Skeletal muscle satellite cell (primary cell): Measurements from ENCODE around the gene HIVEP3.

Source experiments
- H3K27me3 ChIP-seq: 2 replicates; pipeline ENCODE4 v1.7.0; 2013; ENCODE audit warnings: low read length; ENCODE audit not compliant: control insufficient read depth, insufficient read depth
- H3K36me3 ChIP-seq: 2 replicates; pipeline ENCODE4 v1.7.0; 2013; ENCODE audit warnings: mild to moderate bottlenecking, control low read depth, low read length; ENCODE audit not compliant: insufficient read depth
- H3K4me1 ChIP-seq: 2 replicates; pipeline ENCODE4 v1.7.0; 2013; ENCODE audit warnings: low read length; ENCODE audit not compliant: control insufficient read depth, insufficient read depth
- H3K4me2 ChIP-seq: 2 replicates; pipeline ENCODE4 v1.7.0; 2013; ENCODE audit warnings: mild to moderate bottlenecking, low read length
- H3K4me3 ChIP-seq: 2 replicates; pipeline ENCODE4 v1.7.0; 2013; ENCODE audit warnings: low read length
- H3K9ac ChIP-seq: 2 replicates; pipeline ENCODE4 v1.7.0; 2013; ENCODE audit warnings: mild to moderate bottlenecking, low read depth, low read length, moderate library complexity
- H3K9me3 ChIP-seq: replicated peaks from 2 replicates; pipeline ENCODE4 v1.7.0; 2013; ENCODE audit warnings: mild to moderate bottlenecking, control low read depth, low read length

Gene HIVEP3

GRCh38 chr1:41526956-41527561, 391.7 kb downstream of the HIVEP3 start:
- H3K27me3 ChIP-seq = no peaks in the 10 kb centered on the region
- no peak overlapping the region for H3K4me3 ChIP-seq
- H3K36me3 ChIP-seq = no peaks in the 10 kb centered on the region
- no peaks in the 10 kb centered on the region for H3K9me3 ChIP-seq
- no peaks in the 10 kb centered on the region for H3K4me1 ChIP-seq
- no peak overlapping the region for H3K9ac ChIP-seq
- no peak overlapping the region for H3K4me2 ChIP-seq

DNA sequence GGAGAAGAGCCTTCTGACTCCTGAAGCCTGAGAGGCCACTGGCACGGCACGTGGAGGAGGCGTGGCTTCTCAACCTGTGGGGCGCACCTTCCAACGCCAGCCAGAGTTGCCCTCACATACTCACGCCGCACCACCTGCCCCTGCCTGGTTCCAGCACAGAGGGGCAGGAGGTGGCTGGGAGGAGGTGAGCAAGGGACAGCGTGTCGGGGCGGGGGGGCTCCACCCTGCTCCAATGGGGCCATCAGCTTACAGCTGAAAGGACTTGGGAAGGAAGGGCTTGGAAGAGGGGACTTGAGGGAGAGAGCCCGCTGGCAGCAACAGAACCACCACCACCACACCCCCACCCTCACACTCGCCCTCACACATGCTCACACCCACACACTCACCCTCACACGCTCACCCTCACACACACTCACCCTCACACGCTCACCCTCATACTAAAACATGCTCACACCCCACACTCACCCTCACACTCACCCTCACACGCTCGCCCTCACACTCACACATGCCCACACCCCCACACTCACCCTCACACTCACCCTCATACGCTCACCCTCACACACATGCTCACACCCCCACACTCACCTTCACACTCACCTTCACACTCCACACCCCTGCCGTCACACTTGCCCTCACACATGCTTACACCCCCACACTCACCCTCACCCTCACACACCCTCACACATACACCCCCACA, 392.7 kb downstream of the HIVEP3 start:
- Histone ChIP-seq H3K4me1 (no peaks in the 10 kb centered on the region), H3K9ac (no peak overlapping the region), H3K4me3 (no peak overlapping the region), H3K4me2 (no peak overlapping the region), H3K27me3 (no peaks in the 10 kb centered on the region), H3K9me3 (no peaks in the 10 kb centered on the region), H3K36me3 (no peaks in the 10 kb centered on the region)

DNA sequence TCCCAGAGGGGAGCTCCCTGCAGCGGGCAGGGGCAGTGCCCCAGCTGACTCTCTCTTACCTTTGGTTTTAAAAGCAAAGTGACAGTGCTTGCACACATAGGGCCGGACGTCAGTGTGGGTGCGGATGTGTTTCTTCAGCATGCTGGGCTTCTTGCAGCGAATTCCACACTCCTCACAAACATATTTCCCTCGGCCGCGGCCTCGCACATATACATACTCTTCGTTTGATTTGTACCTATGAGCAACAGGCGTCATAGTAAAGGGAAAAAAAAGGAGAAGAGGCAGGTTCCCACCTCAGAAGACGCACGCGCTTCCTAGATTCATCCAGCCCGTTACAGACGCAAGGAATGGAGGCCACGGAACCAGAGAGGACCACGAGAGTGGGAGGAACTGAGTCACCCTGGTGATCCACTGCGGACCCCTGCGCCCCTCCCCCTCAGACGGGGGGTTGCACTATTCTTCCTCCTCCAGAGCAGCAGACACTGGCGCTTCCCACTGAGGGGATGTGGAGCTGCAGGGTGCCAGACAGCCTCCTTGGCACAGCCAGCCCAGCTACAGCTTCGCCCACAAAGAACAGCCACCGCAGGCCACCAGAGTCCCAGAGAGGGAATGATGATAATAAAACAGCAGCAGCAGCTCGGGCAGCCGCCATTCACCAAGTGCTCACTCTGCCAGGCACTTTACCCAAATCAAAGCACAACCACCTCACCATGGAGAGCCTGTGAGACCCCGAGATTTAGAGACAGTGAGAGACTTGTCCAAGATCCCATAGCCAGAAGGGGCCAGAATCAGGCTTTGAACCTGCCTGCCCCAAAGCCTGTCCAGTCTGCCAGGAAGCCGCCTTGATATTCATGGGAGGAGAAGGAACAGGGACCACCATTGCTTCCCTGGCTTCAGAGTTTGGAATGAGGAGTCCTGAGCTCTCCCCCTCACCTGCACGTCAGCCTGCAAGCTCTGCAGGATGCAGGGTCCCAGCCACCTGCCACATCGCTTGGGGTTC, 393.7 kb downstream of the HIVEP3 start:
- Histone ChIP-seq H3K36me3 (no peaks in the 10 kb centered on the region), H3K9ac (no peak overlapping the region), H3K4me2 (no peak overlapping the region), H3K27me3 (no peaks in the 10 kb centered on the region), H3K9me3 (no peaks in the 10 kb centered on the region), H3K4me1 (no peaks in the 10 kb centered on the region), H3K4me3 (no peak overlapping the region)

GRCh38 chr1:41523949-41524675, 394.6 kb downstream of the HIVEP3 start:
- no peaks in the 10 kb centered on the region for H3K36me3 ChIP-seq
- H3K4me3 ChIP-seq = no peak overlapping the region
- H3K9ac ChIP-seq = no peak overlapping the region
- H3K9me3 ChIP-seq = no peaks in the 10 kb centered on the region
- H3K4me1 ChIP-seq = no peaks in the 10 kb centered on the region
- H3K4me2 ChIP-seq = no peak overlapping the region
- no peaks in the 10 kb centered on the region for H3K27me3 ChIP-seq

GRCh38 chr1:41523071-41523470, 395.7 kb downstream of the HIVEP3 start:
- Histone ChIP-seq H3K36me3 (no peaks in the 10 kb centered on the region), H3K4me3 (no peak overlapping the region), H3K9ac (no peak overlapping the region), H3K4me1 (no peaks in the 10 kb centered on the region), H3K27me3 (no peaks in the 10 kb centered on the region), H3K4me2 (no peak overlapping the region), H3K9me3 (no peaks in the 10 kb centered on the region)

GRCh38 chr1:41521766-41522165, 397.0 kb downstream of the HIVEP3 start:
- Histone ChIP-seq H3K4me2 (no peak overlapping the region), H3K4me3 (no peak overlapping the region), H3K9ac (no peak overlapping the region), H3K4me1 (peaks cover under 1% of the 10 kb centered on the region), H3K36me3 (no peaks in the 10 kb centered on the region), H3K27me3 (no peaks in the 10 kb centered on the region), H3K9me3 (no peaks in the 10 kb centered on the region)

- Histone ChIP-seq H3K36me3 (no peaks in the 10 kb centered on the region), H3K4me2 (no peak overlapping the region), H3K4me1 (peaks cover 6% of the 10 kb centered on the region), H3K9ac (no peak overlapping the region), H3K27me3 (no peaks in the 10 kb centered on the region), H3K9me3 (no peaks in the 10 kb centered on the region), H3K4me3 (no peak overlapping the region)
Observed at GRCh38 chr1:41520951-41521752, 397.6 kb downstream of the HIVEP3 start.

GRCh38 chr1:41519667-41520066, 399.1 kb downstream of the HIVEP3 start:
- no peak overlapping the region for H3K4me2 ChIP-seq
- H3K4me3 ChIP-seq = no peak overlapping the region
- no peaks in the 10 kb centered on the region for H3K9me3 ChIP-seq
- peaks cover 11% of the 10 kb centered on the region for H3K4me1 ChIP-seq
- H3K9ac ChIP-seq = no peak overlapping the region
- no peaks in the 10 kb centered on the region for H3K36me3 ChIP-seq
- H3K27me3 ChIP-seq = no peaks in the 10 kb centered on the region

- no peaks in the 10 kb centered on the region for H3K9me3 ChIP-seq
- H3K9ac ChIP-seq = no peak overlapping the region
- H3K27me3 ChIP-seq = no peaks in the 10 kb centered on the region
- H3K36me3 ChIP-seq = no peaks in the 10 kb centered on the region
- H3K4me2 ChIP-seq = no peak overlapping the region
- no peak overlapping the region for H3K4me3 ChIP-seq
- H3K4me1 ChIP-seq = peaks cover 11% of the 10 kb centered on the region
Observed at GRCh38 chr1:41518471-41518870, 400.3 kb downstream of the HIVEP3 start.

DNA sequence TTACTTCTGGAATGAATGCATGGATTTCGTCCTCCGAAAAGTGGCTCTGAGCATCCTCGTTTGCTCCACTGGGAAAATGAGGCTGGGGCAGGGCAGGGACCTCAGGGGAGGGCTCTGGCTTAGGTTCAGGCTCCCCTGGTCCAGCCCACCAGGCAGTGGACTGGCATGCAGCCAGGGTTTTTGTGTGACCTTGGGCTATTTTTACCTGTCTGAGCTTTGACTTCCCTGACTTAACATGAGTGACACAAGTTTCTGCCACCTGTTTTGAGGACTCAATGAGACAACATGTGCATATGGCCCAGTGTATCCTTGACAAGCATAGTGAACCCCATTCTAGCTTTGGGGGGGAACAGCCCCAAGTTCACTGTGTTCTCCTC, 401.7 kb downstream of the HIVEP3 start:
- Histone ChIP-seq H3K9me3 (no peaks in the 10 kb centered on the region), H3K36me3 (no peaks in the 10 kb centered on the region), H3K4me2 (peak overlapping the region; percentile 81), H3K4me1 (peaks cover 11% of the 10 kb centered on the region), H3K9ac (no peak overlapping the region), H3K4me3 (no peak overlapping the region), H3K27me3 (no peaks in the 10 kb centered on the region)
